Measurements from ENCODE around the gene SNORC. TPM values are rescaled to one million over a fixed set of nuclear protein-coding genes. Genes with fewer than 3 reads are reported as not detected.

Gene SNORC
- total and polyA plus RNA-seq, 2 of the 13 experiments (the other 11 are each of a cell fraction or from before 2014, with no cell fraction given) = 59.1 to 86.1 TPM

- TF ChIP-seq TGIF2 (CRISPR knock-in tag; IDR thresholded peaks at IDR 0.05) (no peak), SIN3B (IDR thresholded peaks at IDR 0.05; ENCODE audit: low read length) (no peak), ZNF550 (CRISPR knock-in tag; IDR thresholded peaks at IDR 0.05; ENCODE audit: borderline replicate concordance) (no peak), ZBTB7B (CRISPR knock-in tag; IDR thresholded peaks at IDR 0.05) (no peak; the same call in 1 of the 2 replicates), ZNF275 (CRISPR knock-in tag; IDR thresholded peaks at IDR 0.05; ENCODE audit: borderline replicate concordance) (no peak), ZBTB2 (CRISPR knock-in tag; IDR thresholded peaks at IDR 0.05; ENCODE audit: low read depth) (no peak), KLF6 (CRISPR knock-in tag; IDR thresholded peaks at IDR 0.05) (no peak), ISX (CRISPR knock-in tag; conservative IDR thresholded peaks at IDR 0.05) (no peak), NFAT5 (CRISPR knock-in tag; IDR thresholded peaks at IDR 0.05) (no peak), ZNF207 (IDR thresholded peaks at IDR 0.05; ENCODE audit: borderline replicate concordance) (no peak), ZNF615 (CRISPR knock-in tag; IDR thresholded peaks at IDR 0.05; ENCODE audit: borderline replicate concordance) (no peak), MTERF4 (CRISPR knock-in tag; IDR thresholded peaks at IDR 0.05) (no peak), ZNF230 (CRISPR knock-in tag; IDR thresholded peaks at IDR 0.05) (no peak), BRCA1 (CRISPR knock-in tag; IDR thresholded peaks at IDR 0.05) (no peak), SKI (IDR thresholded peaks at IDR 0.05; ENCODE audit: partially characterized antibody) (no peak), PHF20 (CRISPR knock-in tag; IDR thresholded peaks at IDR 0.05) (no peak)
Measured at GRCh38 chr2:232873292-232873908, 3.3 kb downstream of the SNORC start (continued).
